CD14-positive monocyte (primary cell): ENCODE results near the gene HYDIN. TPM values are rescaled to one million over a fixed set of nuclear protein-coding genes. Genes with fewer than 3 reads are reported as not detected.

Source experiments
- DNase-seq, 3 donors: peaks; one replicate each; pipeline ENCODE4 v3.0.0-alpha.2; 2011 to 2022
- H2AFZ ChIP-seq: 2 replicates; pipeline ENCODE4 v1.6.0; 2012; ENCODE audit warnings: mild to moderate bottlenecking, low read depth, low read length, inconsistent platforms; ENCODE audit not compliant: insufficient read depth, poor library complexity, severe bottlenecking
- H3K27ac ChIP-seq, 2 donors: 1 replicate in 1 of 2; 2 replicates in 1 of 2; pipeline ENCODE4 v1.5.1; 2012 to 2013; ENCODE audit warnings: low read length in 2 of 2, control low read depth in 1 of 2, inconsistent platforms in 1 of 2, low read depth in 1 of 2, mild to moderate bottlenecking in 1 of 2
- H3K27me3 ChIP-seq, 2 donors: one replicate each; pipeline versions ENCODE4 v1.6.0 to v1.6.1; 2011 to 2013; ENCODE audit warnings: low read length in 2 of 2; ENCODE audit not compliant: control insufficient read depth in 2 of 2, insufficient read depth in 2 of 2
- H3K36me3 ChIP-seq, 2 donors: replicated peaks in 1 of 2; 1 replicate in 1 of 2; 2 replicates in 1 of 2; pipeline versions ENCODE4 v1.5.1 to v1.6.1; 2012 to 2013; ENCODE audit warnings: low read length in 2 of 2, control low read depth in 1 of 2, inconsistent platforms in 1 of 2, mild to moderate bottlenecking in 1 of 2; ENCODE audit not compliant: insufficient read depth in 2 of 2, control insufficient read depth in 1 of 2
- H3K4me1 ChIP-seq, 2 donors: 1 replicate in 1 of 2; 2 replicates in 1 of 2; pipeline versions ENCODE4 v1.5.1 to v1.6.1; 2012 to 2013; ENCODE audit warnings: low read length in 2 of 2, control low read depth in 1 of 2, inconsistent platforms in 1 of 2, mild to moderate bottlenecking in 1 of 2, moderate library complexity in 1 of 2; ENCODE audit not compliant: insufficient read depth in 2 of 2, control insufficient read depth in 1 of 2
- H3K4me2 ChIP-seq: replicated peaks from 2 replicates; pipeline ENCODE3; 2012; ENCODE audit warnings: low read length, moderate library complexity, mild to moderate bottlenecking; ENCODE audit not compliant: poor library complexity, severe bottlenecking; ENCODE audit errors: extremely low read depth
- H3K4me3 ChIP-seq, 3 experiments: fragments of 200-600 bp in 1 of 3; sonication (generic) in 1 of 3; replicated peaks in 1 of 3; 1 replicate in 2 of 3; 2 replicates in 1 of 3; pipeline ENCODE4 v1.5.1; 2011 to 2013; ENCODE audit warnings: low read length in 3 of 3, mild to moderate bottlenecking in 3 of 3, control low read depth in 2 of 3, low read depth in 2 of 3, inconsistent platforms in 1 of 3, moderate library complexity in 1 of 3
- H3K79me2 ChIP-seq: 2 replicates; pipeline ENCODE4 v1.6.0; 2012; ENCODE audit warnings: mild to moderate bottlenecking, control low read depth, inconsistent platforms, low read length, moderate library complexity; ENCODE audit not compliant: insufficient read depth
- H3K9ac ChIP-seq: 2 replicates; pipeline ENCODE4 v1.6.0; 2017; ENCODE audit warnings: low read length, mild to moderate bottlenecking; ENCODE audit not compliant: insufficient read depth, poor library complexity, severe bottlenecking
- H3K9me3 ChIP-seq, 2 donors: replicated peaks in 1 of 2; 1 replicate in 1 of 2; 2 replicates in 1 of 2; pipeline versions ENCODE4 v1.5.1 to v1.6.1; 2012 to 2013; ENCODE audit warnings: low read length in 2 of 2, control low read depth in 1 of 2; ENCODE audit not compliant: control insufficient read depth in 1 of 2, insufficient read depth in 1 of 2
- H4K20me1 ChIP-seq: 2 replicates; pipeline ENCODE4 v1.6.0; 2012; ENCODE audit warnings: mild to moderate bottlenecking, low read length, control low read depth, moderate library complexity; ENCODE audit not compliant: insufficient read depth
- H3K27ac Mint-ChIP-seq, 7 donors: one replicate each; pipeline ENCODE4 v1.8.0; 2020; ENCODE audit warnings: mild to moderate bottlenecking in 7 of 7, mixed read lengths in 7 of 7, moderate library complexity in 6 of 7, inconsistent platforms in 2 of 7
- H3K27me3 Mint-ChIP-seq, 3 donors: one replicate each; pipeline ENCODE4 v1.8.0; 2021 to 2022; ENCODE audit warnings: low read depth in 3 of 3, mild to moderate bottlenecking in 3 of 3, mixed read lengths in 3 of 3, moderate library complexity in 3 of 3, inconsistent platforms in 1 of 3
- H3K36me3 Mint-ChIP-seq, 2 donors: one replicate each; pipeline ENCODE4 v1.8.0; 2020; ENCODE audit warnings: mixed read lengths in 2 of 2, inconsistent platforms in 1 of 2, mild to moderate bottlenecking in 1 of 2
- H3K4me1 Mint-ChIP-seq: one replicate; pipeline ENCODE4 v1.8.0; 2020; ENCODE audit warnings: mild to moderate bottlenecking, mixed read lengths
- H3K4me3 Mint-ChIP-seq, 2 donors: one replicate each; pipeline ENCODE4 v1.8.0; 2020; ENCODE audit warnings: mild to moderate bottlenecking in 2 of 2, mixed read lengths in 2 of 2, moderate library complexity in 1 of 2
- H3K9me3 Mint-ChIP-seq, 7 donors: one replicate each; pipeline ENCODE4 v1.8.0; 2020 to 2022; ENCODE audit warnings: mixed read lengths in 7 of 7, mild to moderate bottlenecking in 6 of 7, moderate library complexity in 6 of 7, inconsistent platforms in 2 of 7
- WGBS: methylation state at CpG from one replicate; pipeline ENCODE4 v1.1.5; 2013; ENCODE audit warnings: missing lambda C conversion rate; ENCODE audit not compliant: insufficient coverage; 5-methylcytosine and 5-hydroxymethylcytosine counted together
- intact Hi-C, 2 donors: fragments of 100-400 bp; cut with micrococcal nuclease; formaldehyde crosslinking; loops; one replicate each; pipeline versions ENCODE4 v1.15.0 to v1.15.1; 2023
- polyA plus RNA-seq, 3 donors: library from polyadenylated mRNA; depleted of rRNA in 1 of 3; unstranded in 2 of 3; stranded (reverse) in 1 of 3; fragments of 300-500 nt in 2 of 3; fragments of >200 nt in 1 of 3; fragmentation: Illumina TruSeq in 2 of 3; gene quantifications; 1 replicate in 2 of 3; 2 replicates in 1 of 3; pipeline ENCODE4 v1.2.3, GENCODE V29; 2012 to 2021
- TF ChIP-seq, protein P1 (sequence below): fragments of 200-600 bp; IDR thresholded peaks from one replicate; pipeline ENCODE4 v1.8.0; 2022; ENCODE audit warnings: antibody characterized with exemption, mild to moderate bottlenecking

Gene HYDIN
- polyA plus RNA-seq, 3 donors: not detected

DNA sequence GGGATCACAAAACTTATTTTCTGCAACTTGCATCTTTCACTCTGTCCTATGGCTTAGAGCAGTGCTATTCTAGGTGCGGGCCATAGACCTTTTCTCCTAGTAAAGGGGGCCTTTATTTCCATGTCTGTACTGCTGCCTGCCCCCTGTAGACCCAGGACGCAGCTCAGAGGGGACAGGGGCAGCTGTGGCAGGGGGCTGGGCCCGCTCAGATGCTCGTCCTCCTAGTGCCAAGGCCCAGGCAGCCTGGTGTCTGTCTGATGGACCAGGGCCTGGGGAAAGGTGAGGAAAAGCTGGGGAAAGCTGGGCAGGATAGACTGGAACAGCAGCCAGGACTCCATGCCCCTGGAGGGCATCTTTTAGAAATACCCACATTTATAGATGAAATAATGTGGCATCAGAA, 455.1 kb downstream of the HYDIN start:
- no peak for DNase-seq
- Histone ChIP-seq H3K36me3 (peaks cover 83 to 96% of the 10 kb centered on the region in 2 donors), H2AFZ (no peak overlapping the region), H4K20me1 (no peaks in the 10 kb centered on the region), H3K4me1 (no peaks in the 10 kb centered on the region), H3K4me2 (no peak overlapping the region), H3K27me3 (no peaks in the 10 kb centered on the region), H3K4me3 (no peak overlapping the region), H3K79me2 (no peaks in the 10 kb centered on the region), H3K9ac (no peak overlapping the region), H3K9me3 (no peaks in the 10 kb centered on the region), H3K27ac (no peak overlapping the region)
- H3K27ac Mint-ChIP-seq: no peak overlapping the region
- no peaks in the 10 kb centered on the region for H3K4me1 Mint-ChIP-seq
- no peaks in the 10 kb centered on the region for H3K9me3 Mint-ChIP-seq
- intact Hi-C loops: no loop called here
- peaks cover 76 to 90% of the 10 kb centered on the region in 2 donors for H3K36me3 Mint-ChIP-seq
- WGBS: 100% methylated on average over 4 of the region's 4 CpGs
- TF ChIP-seq, protein P1, sequence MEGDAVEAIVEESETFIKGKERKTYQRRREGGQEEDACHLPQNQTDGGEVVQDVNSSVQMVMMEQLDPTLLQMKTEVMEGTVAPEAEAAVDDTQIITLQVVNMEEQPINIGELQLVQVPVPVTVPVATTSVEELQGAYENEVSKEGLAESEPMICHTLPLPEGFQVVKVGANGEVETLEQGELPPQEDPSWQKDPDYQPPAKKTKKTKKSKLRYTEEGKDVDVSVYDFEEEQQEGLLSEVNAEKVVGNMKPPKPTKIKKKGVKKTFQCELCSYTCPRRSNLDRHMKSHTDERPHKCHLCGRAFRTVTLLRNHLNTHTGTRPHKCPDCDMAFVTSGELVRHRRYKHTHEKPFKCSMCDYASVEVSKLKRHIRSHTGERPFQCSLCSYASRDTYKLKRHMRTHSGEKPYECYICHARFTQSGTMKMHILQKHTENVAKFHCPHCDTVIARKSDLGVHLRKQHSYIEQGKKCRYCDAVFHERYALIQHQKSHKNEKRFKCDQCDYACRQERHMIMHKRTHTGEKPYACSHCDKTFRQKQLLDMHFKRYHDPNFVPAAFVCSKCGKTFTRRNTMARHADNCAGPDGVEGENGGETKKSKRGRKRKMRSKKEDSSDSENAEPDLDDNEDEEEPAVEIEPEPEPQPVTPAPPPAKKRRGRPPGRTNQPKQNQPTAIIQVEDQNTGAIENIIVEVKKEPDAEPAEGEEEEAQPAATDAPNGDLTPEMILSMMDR: no peak
- peaks cover 0 to 2% (median 0%) of the 10 kb centered on the region in 3 donors for H3K27me3 Mint-ChIP-seq
- H3K4me3 Mint-ChIP-seq: no peak overlapping the region

DNA sequence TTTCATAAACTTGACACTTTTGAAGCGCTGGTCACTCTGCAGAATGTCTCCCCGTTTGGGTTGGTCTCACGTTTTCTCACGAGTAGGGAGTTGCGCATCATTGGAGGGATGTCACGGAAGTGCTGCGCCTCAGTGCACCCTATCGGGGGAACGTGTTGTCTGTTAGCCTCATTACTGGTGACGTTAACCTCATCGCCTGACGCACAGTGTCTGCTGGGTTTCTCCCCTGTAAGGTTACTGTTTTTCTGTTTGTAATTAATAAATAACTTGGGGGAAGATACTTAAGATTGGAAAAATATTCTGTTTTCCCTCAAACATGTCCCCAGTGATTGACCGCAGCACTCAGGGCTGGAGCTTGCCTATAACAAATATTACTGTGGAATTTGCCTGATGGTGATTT, 456.3 kb downstream of the HYDIN start:
- TF ChIP-seq, protein P1: no peak
- Histone ChIP-seq H3K27ac (no peak overlapping the region), H3K9ac (no peak overlapping the region), H3K4me3 (no peak overlapping the region), H2AFZ (no peak overlapping the region), H3K4me1 (no peaks in the 10 kb centered on the region), H4K20me1 (no peaks in the 10 kb centered on the region), H3K36me3 (peaks cover 81 to 96% of the 10 kb centered on the region in 2 donors), H3K79me2 (no peaks in the 10 kb centered on the region), H3K9me3 (no peaks in the 10 kb centered on the region), H3K4me2 (no peak overlapping the region), H3K27me3 (no peaks in the 10 kb centered on the region)
- intact Hi-C loops: no loop called here
- H3K36me3 Mint-ChIP-seq: peaks cover 77 to 90% of the 10 kb centered on the region in 2 donors
- WGBS: 98% methylated on average over 9 of the region's 13 CpGs
- peaks cover 0 to 2% (median 2%) of the 10 kb centered on the region in 3 donors for H3K27me3 Mint-ChIP-seq
- no peaks in the 10 kb centered on the region for H3K4me1 Mint-ChIP-seq
- H3K4me3 Mint-ChIP-seq: no peak overlapping the region
- peak overlapping the region in 2 of 7 donors; percentile 6 to 26 for H3K27ac Mint-ChIP-seq
- no peaks in the 10 kb centered on the region for H3K9me3 Mint-ChIP-seq
- no peak for DNase-seq
